Panc1 (cell line): ENCODE data around the gene DCUN1D3. TPM values are rescaled to one million over a fixed set of nuclear protein-coding genes. Genes with fewer than 3 reads are reported as not detected.

Experiments used
- ATAC-seq: fragments of 200-7000 bp; cut with Tn5 transposase; 2 replicates; pipeline ENCODE4 v1.9.1; 2020; ENCODE audit warnings: mild to moderate bottlenecking, moderate library complexity
- BruUV-seq: library from RNA; stranded (reverse); fragments of 400-500 nt; replicated peaks from 2 replicates; lab custom pipeline; 2021; lab: Mats Ljungman, UMichigan
- CTCF ChIA-PET: fragments of 300-600 bp; sonication (Branson Sonifier 250); formaldehyde crosslinking; loops from one replicate; lab custom pipeline; 2022; ENCODE audit warnings: antibody characterized with exemption; lab: Charles Lee
- POLR2A ChIA-PET: fragments of 300-600 bp; sonication (Branson Sonifier 250); formaldehyde crosslinking; loops from one replicate; lab custom pipeline; 2022; ENCODE audit warnings: antibody characterized with exemption; lab: Charles Lee
- DNase-seq: peaks from one replicate; pipeline ENCODE4 v3.0.0-alpha.2; 2010; ENCODE audit warnings: low read depth, low spot score
- H3K27ac ChIP-seq: 2 replicates; pipeline ENCODE4 v1.5.1; 2011; ENCODE audit warnings: mild to moderate bottlenecking, low read length, inconsistent platforms
- H3K27me3 ChIP-seq: fragments of 200-500 bp; sonication (Bioruptor generic); 2 replicates; pipeline ENCODE4 v1.6.0; 2014; ENCODE audit warnings: low read length, inconsistent platforms; ENCODE audit not compliant: control insufficient read depth, insufficient read depth
- H3K36me3 ChIP-seq: fragments of 200-500 bp; sonication (Bioruptor generic); 2 replicates; pipeline ENCODE4 v1.5.1; 2014; ENCODE audit warnings: inconsistent platforms, mild to moderate bottlenecking, low read length, moderate library complexity; ENCODE audit not compliant: control insufficient read depth, insufficient read depth
- H3K4me1 ChIP-seq: 2 replicates; pipeline ENCODE4 v1.5.1; 2011; ENCODE audit warnings: inconsistent platforms, mild to moderate bottlenecking, low read length, moderate library complexity; ENCODE audit not compliant: control insufficient read depth, insufficient read depth
- H3K4me3 ChIP-seq, 2 experiments: 2 replicates each; pipeline ENCODE4 v1.5.1; 2011 to 2012; ENCODE audit warnings: low read depth in 2 of 2, low read length in 2 of 2, mild to moderate bottlenecking in 2 of 2, inconsistent platforms in 1 of 2, moderate library complexity in 1 of 2
- H3K9me3 ChIP-seq: fragments of 200-500 bp; sonication (Bioruptor generic); 2 replicates; pipeline ENCODE4 v1.5.1; 2014; ENCODE audit warnings: low read depth, mild to moderate bottlenecking, inconsistent platforms, low read length, moderate library complexity; ENCODE audit not compliant: control insufficient read depth, insufficient read depth
- CTCF ChIP-seq: fragments of 450-650 bp; IDR thresholded peaks from 2 replicates; pipeline ENCODE4 v1.5.1; 2017; ENCODE audit warnings: mild to moderate bottlenecking
- POLR2AphosphoS5 ChIP-seq: IDR thresholded peaks from 2 replicates; pipeline ENCODE4 v1.6.1; 2012; ENCODE audit warnings: mild to moderate bottlenecking, low read depth, low read length, moderate library complexity
- REST ChIP-seq, 2 experiments: IDR thresholded peaks; 2 replicates each; pipeline ENCODE4 v1.6.1; 2011 to 2012; ENCODE audit warnings: low read depth in 2 of 2, control low read depth in 1 of 2, low read length in 1 of 2, mild to moderate bottlenecking in 1 of 2, moderate library complexity in 1 of 2; ENCODE audit not compliant: insufficient read depth in 1 of 2
- SIN3A ChIP-seq: IDR thresholded peaks from 2 replicates; pipeline ENCODE4 v1.6.1; 2012; ENCODE audit warnings: low read depth, mild to moderate bottlenecking, low read length, moderate library complexity, borderline replicate concordance; ENCODE audit not compliant: insufficient read depth
- TCF7L2 ChIP-seq: IDR thresholded peaks from 2 replicates; pipeline ENCODE4 v1.6.1; 2011; ENCODE audit warnings: mild to moderate bottlenecking, low read depth, low read length, inconsistent platforms
- in situ Hi-C: cut with HindIII; loops from 2 replicates; pipeline ENCODE4 v1.10.0; 2016; ENCODE audit warnings: low sequenced_read_pairs, low pct_unique_long_range_greater_than_20kb
- intact Hi-C: fragments of 100-400 bp; cut with micrococcal nuclease; formaldehyde crosslinking; loops from one replicate; pipeline ENCODE4 v1.10.0; 2022; ENCODE audit not compliant: unreplicated experiment
- total RNA-seq: library from RNA; stranded (reverse); gene quantifications from one replicate; pipeline ENCODE4 v1.2.1, GENCODE V29; 2021; ENCODE audit not compliant: unreplicated experiment

DCUN1D3 gene
- total RNA-seq, 1 experiment from 2014 or later, result 23.5 TPM

GRCh38 chr16:20846030-20846429 lies 54.1 kb downstream of the DCUN1D3 start:
- no TSS peak for BruUV-seq
- no peak overlapping the region for H3K4me3 ChIP-seq
- DNase-seq (no peak), ATAC-seq (no peak)
- ChIA-PET CTCF (no interaction called here), POLR2A (no interaction called here)
- in situ Hi-C loops (loop anchor here (10.0 kb wide), 1 partner anchor 149 kb away; no protein-coding TSS in a partner anchor), intact Hi-C loops (no loop called here)
- no peaks in the 10 kb centered on the region for H3K27me3 ChIP-seq
- peaks cover 7% of the 10 kb centered on the region for H3K4me1 ChIP-seq
- no peaks in the 10 kb centered on the region for H3K9me3 ChIP-seq
- no peak for TF ChIP-seq TCF7L2
- no peak for TF ChIP-seq SIN3A
- no peak for TF ChIP-seq POLR2AphosphoS5
- no peak for TF ChIP-seq CTCF
- TF ChIP-seq REST (IDR thresholded peaks at IDR 0.05; ENCODE audit: insufficient read depth in 1 of 2, low read depth in 2 of 2, low read length in 1 of 2), result no peak
- H3K27ac ChIP-seq, result no peak overlapping the region
- H3K36me3 ChIP-seq, result peaks cover 7% of the 10 kb centered on the region; the same call in 1 of the 2 replicates

- H3K27me3 ChIP-seq, result no peaks in the 10 kb centered on the region
- BruUV-seq, result no TSS peak
- ChIA-PET CTCF (no interaction called here), POLR2A (no interaction called here)
- in situ Hi-C loops (loop anchor here (10.0 kb wide), 1 partner anchor 150 kb away; no protein-coding TSS in a partner anchor), intact Hi-C loops (no loop called here)
- no peaks in the 10 kb centered on the region for H3K4me1 ChIP-seq
- H3K4me3 ChIP-seq, result no peak overlapping the region
- peaks cover 14% of the 10 kb centered on the region for H3K36me3 ChIP-seq
- no peaks in the 10 kb centered on the region for H3K9me3 ChIP-seq
- TF ChIP-seq REST (IDR thresholded peaks at IDR 0.05; ENCODE audit: insufficient read depth in 1 of 2, low read depth in 2 of 2, low read length in 1 of 2), result no peak
- no peak for TF ChIP-seq TCF7L2
- TF ChIP-seq POLR2AphosphoS5, result no peak
- no peak for TF ChIP-seq SIN3A
- no peak for TF ChIP-seq CTCF
- ATAC-seq (no peak), DNase-seq (no peak)
- H3K27ac ChIP-seq, result no peak overlapping the region
These were observed 55.6 kb downstream of the DCUN1D3 start for GRCh38 chr16:20844588-20844987.
